HG03565 (cell line): ENCODE measurements around the gene PIBF1.
"Not testable (repeated sequence)": the region's sequence is repeated elsewhere in the genome, so short reads cannot be mapped to it uniquely, and the experiment has no call there.

ENCODE experiments used
- ATAC-seq: cut with Tn5 transposase; IDR thresholded peaks from one replicate; pipeline ENCODE4 v1.9.1; 2021; ENCODE audit warnings: mild to moderate bottlenecking, moderate library complexity; ENCODE audit not compliant: unreplicated experiment

Gene PIBF1

DNA sequence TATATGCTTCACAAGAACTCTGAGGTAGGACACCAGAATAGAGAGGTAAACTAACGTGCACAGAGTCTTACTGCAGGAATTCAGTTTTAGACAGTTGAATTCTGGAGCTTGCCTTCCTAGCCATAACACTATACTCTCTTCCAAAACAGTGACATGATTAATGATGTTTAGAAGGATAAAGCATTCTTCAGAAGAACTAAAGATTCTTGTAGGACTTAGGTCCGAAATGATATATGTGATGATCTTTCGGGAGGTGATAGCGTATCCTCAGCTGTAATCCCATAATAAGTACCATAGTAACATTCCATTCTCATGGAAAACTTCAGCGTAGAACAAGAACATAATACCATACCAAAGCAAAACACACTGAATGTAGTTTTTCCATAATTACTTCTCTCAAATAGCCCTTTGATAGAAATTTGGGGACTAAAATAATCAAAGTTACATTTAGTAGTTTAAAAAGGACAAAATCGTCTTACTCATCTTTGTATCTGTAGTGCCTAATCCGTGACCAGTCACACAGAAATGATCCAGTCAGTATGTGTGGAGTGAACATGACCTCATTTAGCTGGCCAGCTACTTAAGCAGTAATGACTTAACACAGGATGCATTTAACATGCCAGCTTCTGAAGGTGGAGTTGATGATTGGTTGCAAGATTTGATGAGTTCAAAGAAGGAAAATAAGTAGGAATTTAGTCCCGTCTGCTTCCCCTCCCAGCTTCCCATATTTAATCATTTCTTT lies 38.4 kb downstream of the PIBF1 start:
- no peak for ATAC-seq

DNA sequence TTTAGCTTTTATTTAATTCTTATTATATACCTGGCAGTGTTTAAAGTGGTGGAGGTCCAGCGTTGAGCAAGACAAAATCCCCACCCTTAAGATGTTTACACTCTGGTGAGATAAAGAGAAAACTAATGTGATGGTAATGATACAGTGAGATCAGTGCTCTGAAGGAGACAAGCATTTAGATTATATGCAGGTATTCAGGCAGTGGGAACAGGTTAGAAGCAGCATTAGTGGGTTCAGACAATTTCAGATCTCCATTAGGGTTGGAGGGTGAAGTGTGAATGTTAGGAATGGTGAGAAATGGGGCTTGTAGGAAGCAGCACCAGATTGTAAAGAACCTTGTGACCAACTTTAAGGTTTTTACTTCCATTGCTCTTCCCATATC lies 39.0 kb downstream of the PIBF1 start:
- ATAC-seq = no peak

DNA sequence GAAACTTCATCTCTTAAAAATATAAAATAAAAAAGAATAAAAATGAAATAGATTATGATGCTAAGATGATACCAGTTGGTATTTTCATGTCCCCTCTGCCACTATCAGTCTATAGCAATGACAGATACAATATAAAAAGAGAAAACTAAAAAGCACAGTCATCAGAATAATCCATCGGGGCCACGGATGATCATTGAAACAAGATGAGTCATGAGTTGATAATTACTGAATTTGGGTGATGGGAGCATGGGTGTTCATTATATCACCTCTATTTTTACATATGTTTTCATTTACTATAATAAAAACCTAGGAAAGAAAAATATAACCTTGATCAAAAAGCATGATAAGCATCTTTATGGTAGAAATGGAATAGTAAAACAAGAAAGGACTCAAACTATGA lies 41.1 kb downstream of the PIBF1 start:
- no peak for ATAC-seq

DNA sequence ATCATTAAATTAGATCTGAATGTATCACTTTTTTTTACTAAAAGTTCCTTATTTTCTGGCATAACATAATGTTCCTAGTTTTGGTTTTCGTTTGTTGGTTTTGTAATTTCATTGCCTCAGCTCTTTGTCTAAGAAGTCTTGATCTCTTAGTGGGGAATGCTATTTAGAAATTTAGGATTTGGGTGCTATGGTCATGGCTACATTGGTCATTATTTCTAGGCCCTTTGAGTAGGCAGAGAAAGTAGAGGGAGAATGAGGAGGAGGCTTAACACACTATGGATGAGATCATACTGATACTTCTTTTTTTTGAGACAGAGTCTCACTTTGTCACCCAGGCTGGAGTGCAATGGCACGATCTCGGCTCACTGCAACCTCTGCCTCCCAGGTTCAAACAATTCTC lies 41.8 kb downstream of the PIBF1 start:
- ATAC-seq = no peak

DNA sequence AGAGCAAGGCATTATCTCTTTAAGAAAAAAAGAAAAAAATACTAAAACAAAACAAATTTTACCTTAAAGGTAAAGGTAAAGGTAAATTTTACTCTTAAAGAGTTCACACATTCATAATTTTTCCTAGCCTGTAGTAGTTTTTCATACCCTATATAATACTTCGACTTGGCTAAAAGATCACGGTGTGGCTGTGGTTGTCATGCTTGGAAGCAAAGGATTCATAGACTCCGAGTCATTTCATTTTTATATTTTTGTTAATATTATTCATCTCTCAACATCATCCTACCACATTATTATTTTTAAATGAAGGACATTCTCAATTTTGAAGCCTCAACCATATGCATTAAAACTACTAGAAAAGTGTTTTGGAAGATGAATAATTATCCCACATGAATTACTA lies 52.7 kb downstream of the PIBF1 start:
- no peak for ATAC-seq

DNA sequence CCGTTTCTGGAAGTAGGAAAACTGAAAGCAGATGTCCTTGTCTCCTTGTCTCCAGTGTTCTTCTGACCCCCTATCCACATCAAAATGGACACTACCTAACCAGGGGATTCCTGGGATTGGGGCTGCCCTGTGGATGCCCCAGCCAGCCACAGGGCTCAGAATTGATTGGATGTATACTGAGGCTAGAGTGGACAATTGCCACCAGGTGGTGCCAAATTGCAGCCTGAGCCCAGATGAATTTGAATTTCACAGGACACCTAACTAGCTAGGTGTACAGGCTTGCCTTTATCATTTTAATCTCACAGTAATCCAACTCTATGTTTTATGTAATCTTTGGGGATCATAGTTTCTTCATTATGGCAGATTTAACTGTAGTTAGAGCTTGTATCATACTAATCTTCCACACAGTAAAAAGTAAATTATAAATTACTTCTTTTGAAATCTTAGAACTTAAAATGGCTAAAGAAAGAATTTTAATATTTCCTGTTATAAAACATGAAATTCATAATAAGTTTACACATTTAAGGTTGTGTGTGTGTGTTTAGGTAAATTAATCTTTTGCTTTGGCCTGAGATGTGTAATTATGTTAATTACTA lies 58.0 kb downstream of the PIBF1 start:
- peak; percentile 96 for ATAC-seq

DNA sequence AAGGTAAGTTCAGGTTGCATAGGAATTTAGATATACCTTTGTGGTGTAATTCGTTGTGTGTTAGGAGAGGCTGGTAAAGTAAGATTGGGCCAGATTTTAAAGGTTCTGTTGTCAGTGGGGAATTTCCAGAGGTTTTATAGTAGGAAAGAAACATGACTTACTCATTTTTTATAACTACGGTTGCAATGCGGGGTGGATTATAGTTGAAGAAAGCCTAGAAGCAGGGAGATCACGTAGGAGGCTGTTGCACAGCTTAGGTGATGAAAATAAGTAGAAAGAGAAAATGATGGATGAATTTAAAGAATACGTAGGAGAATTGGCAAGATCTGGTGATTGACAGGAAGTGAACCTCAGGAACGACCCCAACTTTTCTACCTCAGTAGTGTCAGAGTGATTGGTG lies 61.1 kb downstream of the PIBF1 start:
- no peak for ATAC-seq

DNA sequence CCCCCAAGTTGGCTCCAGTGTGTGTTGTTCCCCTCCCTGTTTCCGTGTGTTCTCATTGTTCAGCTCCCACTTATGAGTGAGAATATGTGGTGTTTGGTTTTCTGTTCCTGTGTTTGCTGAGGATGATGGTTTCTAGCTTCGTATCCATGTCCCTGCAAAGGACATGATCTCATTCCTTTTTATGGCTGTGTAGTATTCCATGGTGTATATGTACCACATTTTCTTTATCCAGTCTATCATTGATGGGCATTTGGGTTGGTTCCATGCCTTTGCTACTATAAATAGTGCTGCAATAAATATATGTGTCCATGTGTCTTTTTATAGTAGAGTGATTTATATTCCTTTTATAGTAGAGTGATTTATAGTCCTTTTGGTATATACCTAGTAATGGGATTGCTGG lies 63.2 kb downstream of the PIBF1 start:
- ATAC-seq = not testable (repeated sequence)

DNA sequence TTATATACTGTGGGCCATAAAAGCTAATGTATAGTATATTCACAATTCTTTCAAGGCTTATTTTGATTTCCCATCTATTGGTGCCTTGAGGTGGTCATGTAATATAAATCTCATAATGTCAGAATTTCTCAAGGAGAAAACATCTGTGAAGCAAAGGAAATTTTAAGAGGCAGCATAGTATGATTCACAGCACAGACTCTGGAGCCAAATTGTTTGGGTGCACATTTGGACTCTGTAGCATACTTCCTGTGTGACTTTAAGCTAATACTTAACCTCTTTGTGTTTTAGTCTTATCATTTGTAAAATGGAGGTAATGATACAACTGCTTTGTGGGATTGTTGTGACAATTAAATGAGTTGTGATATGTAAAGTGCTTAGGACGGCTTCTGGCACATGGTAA lies 67.6 kb downstream of the PIBF1 start:
- ATAC-seq = no peak

DNA sequence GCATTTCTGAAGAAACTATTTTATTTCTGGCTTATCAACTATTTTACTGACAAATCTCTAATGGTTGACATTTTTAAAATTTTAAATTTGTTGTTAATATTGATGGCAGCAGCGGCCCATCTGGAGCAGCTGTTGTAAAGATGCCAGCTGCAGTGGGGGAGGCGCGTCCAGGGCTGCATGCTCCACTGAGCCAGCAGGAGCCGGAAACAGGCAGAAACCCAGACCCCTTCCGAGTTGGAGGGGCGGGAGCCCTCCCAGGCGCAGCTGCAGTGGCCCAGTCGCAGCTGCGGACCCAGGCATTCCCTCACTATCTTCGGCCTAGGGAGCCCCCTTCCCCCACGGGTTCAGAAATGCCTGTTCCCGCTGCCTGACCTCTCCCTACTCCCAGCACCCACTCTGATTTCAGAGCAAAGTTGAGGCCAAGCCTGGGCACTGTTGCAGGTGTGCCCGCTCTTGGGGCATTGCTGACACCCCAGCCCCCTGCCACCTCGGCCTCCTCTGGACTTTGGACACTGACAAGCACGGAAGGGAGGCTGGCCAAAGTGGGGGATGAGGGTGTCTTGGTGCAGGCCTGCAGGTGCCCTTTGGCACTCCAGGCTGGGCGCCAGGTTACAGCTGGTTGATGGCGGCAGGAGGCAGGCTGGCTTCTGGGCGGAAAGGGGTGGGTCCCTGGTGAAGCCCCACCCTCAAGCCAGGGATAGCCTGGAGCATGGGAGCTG lies 69.2 kb downstream of the PIBF1 start:
- ATAC-seq = no peak

DNA sequence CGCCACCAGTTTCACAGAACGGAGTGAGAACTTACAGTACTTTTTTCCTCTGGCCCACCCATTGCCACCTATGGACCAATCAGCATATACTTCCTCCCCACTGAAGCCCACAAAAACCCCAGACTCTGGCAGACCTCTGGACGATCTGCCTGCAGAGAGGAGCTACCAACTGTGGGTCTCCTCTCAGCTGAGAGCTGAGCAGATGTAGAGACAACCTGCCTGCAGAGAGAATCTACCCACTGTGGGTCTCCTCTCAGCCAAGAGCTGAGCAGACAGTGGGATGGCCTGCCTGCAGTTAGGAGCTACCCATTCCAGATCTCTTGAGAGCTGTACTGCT lies 69.7 kb downstream of the PIBF1 start:
- no peak for ATAC-seq

DNA sequence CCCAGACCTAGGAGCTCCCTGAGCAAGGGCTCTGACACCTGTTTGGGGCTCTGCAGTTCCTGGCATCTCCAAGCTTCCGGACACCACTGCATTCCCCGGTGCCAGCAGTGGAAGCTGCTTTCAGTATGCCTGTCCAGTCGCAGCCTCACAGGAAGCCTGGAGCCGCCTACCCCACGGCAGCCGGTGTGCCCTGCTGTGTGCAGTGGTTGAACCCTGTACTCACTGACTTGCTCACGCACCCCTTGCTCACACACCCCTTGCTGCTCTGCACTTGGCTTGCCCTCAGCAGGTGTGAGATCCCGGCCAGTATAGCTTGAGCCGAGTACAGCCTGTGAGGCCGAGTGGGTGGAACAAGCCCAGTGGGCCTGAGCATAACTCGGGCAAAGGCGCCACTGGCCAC lies 70.3 kb downstream of the PIBF1 start:
- no peak for ATAC-seq

DNA sequence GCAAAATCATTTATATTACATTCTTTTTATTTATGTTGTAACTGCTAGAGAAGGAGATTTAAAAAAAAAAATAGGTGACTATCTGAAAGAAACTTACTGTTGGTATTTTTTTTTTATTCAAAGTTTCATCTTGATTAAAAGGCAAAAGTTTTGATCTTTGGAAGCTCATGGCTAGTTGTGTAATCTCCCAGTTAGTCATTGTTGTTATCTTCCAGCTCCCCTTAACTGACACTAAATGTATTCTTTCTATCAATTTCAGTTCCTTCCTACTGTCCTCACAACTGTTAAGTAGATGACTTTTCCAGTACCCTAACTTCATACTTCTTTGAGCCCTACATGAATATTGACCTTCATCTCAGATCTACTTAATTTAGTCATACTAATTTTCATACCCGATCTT lies 71.1 kb downstream of the PIBF1 start:
- ATAC-seq = no peak

DNA sequence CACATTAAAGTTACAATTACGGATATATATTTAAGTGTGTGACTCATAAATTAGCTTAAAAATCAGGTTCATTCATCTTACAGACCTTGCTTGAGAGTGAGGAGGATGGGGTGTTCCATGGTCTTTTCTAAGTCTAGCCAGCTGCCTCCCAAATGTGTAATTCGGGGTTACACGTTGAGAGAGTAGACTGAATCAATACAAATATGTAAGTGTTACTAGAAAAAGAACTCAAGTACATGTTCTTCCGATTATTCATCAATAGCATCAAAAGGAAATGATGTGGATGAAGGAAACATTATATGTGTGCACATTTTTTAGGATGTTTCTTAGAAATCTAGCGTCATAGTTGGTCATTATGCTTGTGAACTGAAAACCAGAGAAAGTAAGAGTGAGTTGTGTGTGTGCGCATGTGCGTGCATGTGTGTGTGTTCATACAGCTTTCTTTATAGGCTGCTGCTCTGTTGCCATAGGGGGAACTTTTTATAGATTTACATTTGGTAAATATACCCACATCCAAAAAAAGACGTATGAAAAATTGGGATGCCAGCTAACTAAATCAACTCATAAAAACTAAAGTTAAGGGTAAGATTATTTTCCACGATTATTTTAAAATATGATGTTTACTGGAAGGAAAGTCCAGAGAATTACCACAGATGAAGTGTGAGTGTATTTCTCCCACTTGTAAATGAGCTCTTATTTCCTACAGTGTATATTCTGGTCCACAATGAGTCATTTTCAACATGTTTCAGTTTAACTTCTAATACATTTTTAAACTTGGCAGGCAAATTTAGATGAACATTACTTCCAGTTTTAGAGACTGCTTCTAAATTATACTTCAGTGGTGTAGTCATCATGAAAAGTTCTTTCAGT lies 82.4 kb downstream of the PIBF1 start:
- ATAC-seq = peak; percentile 85

DNA sequence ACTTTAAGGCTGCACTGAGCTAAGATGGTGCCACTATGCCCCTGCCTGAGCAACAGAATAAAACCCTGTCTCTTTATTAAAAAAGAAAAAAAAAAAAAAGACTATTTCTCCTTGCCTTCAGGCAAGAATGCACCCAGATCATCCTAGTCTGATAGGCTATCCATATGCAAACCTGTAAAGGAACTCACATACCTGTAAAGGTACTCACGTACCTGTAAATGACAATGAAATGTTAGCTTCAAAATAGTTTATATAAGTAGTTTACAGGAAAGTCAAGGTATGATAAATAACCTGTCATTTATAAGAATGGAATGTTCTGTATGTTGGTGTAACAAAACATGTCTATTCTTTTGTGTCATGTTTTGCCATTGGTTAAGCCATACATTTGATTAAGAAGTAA lies 86.3 kb downstream of the PIBF1 start:
- ATAC-seq = no peak

DNA sequence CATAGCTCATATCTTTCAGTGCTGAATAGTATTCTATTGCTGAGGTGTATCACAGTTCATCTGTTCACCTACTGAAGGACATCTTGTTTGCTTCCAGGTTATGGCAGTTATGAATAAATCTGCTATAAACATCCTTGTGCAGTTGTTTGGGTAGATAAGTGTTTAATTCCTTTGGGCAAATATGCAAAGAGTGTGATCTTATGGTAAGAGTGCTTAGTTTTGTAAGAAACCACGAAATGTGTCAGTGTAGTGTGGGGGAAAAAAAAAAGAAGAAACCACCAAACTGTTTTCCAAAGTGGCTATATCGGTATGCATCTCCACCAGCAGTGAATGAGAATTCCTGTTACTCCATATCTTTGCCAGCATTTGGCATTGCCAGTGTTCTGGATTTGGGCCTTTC lies 93.3 kb downstream of the PIBF1 start:
- ATAC-seq = no peak

DNA sequence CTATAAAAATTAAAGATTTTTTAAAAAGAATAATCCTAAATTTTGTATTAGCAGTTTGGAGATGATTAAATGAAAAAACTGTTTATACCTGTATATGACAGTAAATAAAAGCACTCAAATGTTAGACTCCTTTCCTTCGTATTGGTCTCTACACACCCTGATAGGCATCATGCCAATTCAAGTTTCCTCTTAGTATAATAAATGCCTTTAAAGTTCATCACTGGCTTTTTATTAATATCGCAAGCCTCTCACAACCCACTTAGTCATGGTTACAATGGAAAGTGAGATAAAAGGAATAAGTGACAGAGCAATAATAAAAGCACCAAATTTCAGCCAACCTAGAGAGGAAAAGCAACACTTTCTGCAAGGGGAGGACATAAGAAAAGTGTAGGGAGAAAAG lies 102.2 kb downstream of the PIBF1 start:
- no peak for ATAC-seq

DNA sequence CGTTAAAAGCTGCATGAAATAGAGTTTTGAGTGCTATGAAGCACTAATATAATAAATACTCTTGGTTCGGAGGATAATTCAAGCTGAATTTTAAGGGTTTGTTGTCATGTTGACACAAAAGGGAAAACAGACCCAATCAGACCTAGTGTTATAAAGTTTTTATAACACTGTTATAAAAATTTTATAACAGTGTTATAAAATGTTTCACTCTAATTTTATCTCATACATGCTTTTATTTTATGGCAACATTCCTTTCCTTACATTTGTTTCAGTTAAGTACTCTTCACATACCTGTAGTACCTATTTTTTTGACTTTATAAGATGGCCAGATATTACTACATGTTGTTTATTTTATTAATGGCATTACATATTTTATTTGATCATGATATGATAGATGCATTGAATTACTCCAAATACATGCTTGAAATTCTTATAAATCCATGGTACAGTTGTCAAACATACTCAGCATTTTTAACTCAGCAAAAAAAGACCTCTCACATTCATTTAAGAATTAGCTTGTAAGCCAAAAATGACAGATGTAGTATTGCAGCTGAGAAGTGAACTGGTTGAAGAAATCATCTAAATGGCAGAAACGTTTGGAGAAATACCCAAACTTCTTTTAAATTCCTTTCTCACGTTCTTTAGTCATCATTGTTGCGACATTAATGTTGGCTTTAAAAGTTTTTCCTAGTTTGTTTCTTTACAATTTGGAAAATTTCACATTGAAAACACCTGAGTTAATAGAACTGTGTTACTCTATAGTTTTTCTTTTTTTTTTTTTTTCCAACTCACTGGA lies 104.5 kb downstream of the PIBF1 start:
- ATAC-seq = no peak

DNA sequence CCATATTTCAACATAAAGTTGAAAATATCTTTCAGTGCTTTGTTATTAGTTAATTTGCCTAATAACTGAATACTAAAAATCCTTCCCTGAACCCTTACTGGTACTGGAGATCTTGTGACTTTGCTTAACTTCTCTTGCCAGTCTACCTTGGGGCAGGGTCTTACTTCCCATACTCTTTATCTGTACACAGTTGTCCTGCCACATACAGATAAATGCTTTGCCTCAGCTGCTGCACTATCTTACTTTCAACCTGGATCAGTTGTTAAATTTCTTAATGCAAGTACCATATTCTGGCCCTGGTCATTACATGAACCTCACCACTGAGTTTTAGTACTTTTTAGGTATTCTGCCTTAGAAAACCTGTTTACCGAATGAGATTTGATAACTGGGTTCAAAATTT lies 107.6 kb downstream of the PIBF1 start:
- ATAC-seq = no peak

DNA sequence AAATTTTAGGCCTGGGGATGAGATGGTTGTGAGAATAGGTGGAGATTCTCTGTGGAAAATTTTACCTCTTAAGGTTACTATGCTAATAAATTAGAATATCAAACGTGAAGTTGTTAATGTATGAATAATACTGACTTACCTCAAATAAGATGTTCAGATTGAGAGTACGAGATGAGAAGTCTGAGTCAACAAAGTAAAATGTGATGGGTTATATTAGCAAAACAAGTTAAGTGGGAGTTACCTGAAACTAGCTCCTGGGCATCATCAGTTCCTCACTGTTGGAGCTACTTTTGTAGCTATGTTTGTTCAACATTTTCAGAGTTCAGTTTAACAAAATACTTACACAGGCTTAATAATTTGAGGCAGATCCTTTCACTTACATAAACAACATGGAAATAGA lies 108.6 kb downstream of the PIBF1 start:
- ATAC-seq = no peak

DNA sequence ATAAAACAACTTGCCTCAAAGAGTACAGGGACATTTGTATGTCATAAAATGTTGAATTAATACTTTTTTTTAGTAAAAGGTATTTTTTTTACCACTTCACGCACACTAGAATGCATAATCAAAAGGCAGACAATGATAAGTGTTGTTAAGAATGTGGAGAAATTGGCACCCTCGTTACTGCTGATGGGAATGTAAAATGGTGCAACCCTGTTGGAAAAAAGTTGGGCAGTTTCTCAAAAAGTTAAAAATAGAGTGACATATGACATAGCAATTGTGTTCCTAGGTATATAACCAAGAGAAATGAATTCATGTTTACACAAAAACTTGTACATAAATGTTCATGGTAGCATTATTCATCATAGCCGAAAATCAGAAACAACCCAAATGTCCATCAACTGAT lies 109.5 kb downstream of the PIBF1 start:
- ATAC-seq = no peak
